ENCODE measurements around the gene ADCY7. TPM values are rescaled to one million over a fixed set of nuclear protein-coding genes. Genes with fewer than 3 reads are reported as not detected.

The ADCY7 gene
- total and polyA plus RNA-seq, 10 donors: 9.8 to 158 (median 99.2) TPM

DNA sequence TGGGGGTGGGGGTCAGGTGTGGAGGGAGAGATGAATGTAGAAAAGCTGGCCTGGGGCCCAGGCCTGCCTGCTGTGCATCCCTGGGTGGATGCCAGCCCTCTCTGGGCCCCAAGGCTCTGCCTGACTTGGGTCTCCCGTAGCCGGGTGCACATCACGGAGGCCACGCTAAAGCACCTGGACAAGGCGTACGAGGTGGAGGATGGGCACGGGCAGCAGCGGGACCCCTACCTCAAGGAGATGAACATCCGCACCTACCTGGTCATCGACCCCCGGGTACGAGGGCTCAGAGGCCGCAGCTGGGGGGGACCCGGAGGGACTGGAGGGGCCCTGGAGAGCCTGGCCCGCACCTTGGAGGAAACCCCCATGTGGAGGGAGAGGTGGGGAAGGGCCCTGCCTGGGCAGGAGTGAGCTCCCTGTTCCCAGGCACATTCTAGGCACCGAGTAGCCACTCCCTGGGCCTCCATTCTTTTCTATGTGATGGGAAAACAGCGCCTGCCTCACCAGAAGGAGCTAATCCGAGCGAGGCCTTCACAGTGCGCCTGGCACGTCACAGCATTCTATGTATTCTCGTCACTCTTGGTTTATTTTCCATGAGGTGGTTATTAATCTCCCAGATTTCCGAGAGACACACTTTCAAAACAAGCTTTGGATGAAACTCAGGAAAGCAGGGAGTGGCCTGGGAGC is 34.7 kb downstream of the ADCY7 start:
- Histone ChIP-seq H3K27me3 (replicated peaks in 1 of 7) (no peaks in the 10 kb centered on the region), H3K9me3 (no peaks in the 10 kb centered on the region), H3K27ac (no peak overlapping the region), H3K36me3 (peaks cover 0 to 100% (median 84%) of the 10 kb centered on the region in 6 donors), H3K4me3 (no peak overlapping the region), H3K4me1 (peaks cover 0 to 23% (median 9%) of the 10 kb centered on the region in 6 donors)
- 93 to 97% (median 96%) methylated on average over 23 of the region's 23 CpGs for WGBS, 5 donors
- TF ChIP-seq, protein P1, sequence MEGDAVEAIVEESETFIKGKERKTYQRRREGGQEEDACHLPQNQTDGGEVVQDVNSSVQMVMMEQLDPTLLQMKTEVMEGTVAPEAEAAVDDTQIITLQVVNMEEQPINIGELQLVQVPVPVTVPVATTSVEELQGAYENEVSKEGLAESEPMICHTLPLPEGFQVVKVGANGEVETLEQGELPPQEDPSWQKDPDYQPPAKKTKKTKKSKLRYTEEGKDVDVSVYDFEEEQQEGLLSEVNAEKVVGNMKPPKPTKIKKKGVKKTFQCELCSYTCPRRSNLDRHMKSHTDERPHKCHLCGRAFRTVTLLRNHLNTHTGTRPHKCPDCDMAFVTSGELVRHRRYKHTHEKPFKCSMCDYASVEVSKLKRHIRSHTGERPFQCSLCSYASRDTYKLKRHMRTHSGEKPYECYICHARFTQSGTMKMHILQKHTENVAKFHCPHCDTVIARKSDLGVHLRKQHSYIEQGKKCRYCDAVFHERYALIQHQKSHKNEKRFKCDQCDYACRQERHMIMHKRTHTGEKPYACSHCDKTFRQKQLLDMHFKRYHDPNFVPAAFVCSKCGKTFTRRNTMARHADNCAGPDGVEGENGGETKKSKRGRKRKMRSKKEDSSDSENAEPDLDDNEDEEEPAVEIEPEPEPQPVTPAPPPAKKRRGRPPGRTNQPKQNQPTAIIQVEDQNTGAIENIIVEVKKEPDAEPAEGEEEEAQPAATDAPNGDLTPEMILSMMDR (IDR thresholded peaks at IDR 0.05 in 8 of 11, conservative IDR thresholded peaks at IDR 0.05 in 3 of 11): no peak
- TF ChIP-seq POLR2AphosphoS5 (IDR thresholded peaks at IDR 0.05) (no peak), POLR2A (IDR thresholded peaks at IDR 0.05) (no peak)
- peak; percentile 70 for DNase-seq
- intact Hi-C loops (cut with DNase I; ENCODE audit: low total_unique reads): no loop called here

GRCh38 chr16:50301626-50302471 is 35.5 kb downstream of the ADCY7 start:
- no peak overlapping the region for H3K4me3 ChIP-seq
- peak; percentile 73 for DNase-seq
- WGBS, 5 donors: 90 to 94% (median 92%) methylated on average over 20 to 21 of the region's 21 CpGs
- H3K9me3 ChIP-seq: no peaks in the 10 kb centered on the region
- H3K27ac ChIP-seq: no peak overlapping the region
- TF ChIP-seq, protein P1 (IDR thresholded peaks at IDR 0.05 in 8 of 11, conservative IDR thresholded peaks at IDR 0.05 in 3 of 11): no peak
- peak in 1 of 3 donors; percentile 18 for TF ChIP-seq POLR2AphosphoS5 (IDR thresholded peaks at IDR 0.05)
- H3K27me3 ChIP-seq (replicated peaks in 1 of 7): no peaks in the 10 kb centered on the region
- H3K36me3 ChIP-seq: peaks cover 0 to 100% (median 85%) of the 10 kb centered on the region in 6 donors
- H3K4me1 ChIP-seq: peaks cover 0 to 28% (median 9%) of the 10 kb centered on the region in 6 donors
- intact Hi-C loops (cut with DNase I; ENCODE audit: low total_unique reads): no loop called here

GRCh38 chr16:50302472-50303005 is 36.2 kb downstream of the ADCY7 start:
- H3K4me3 ChIP-seq: no peak overlapping the region
- H3K27ac ChIP-seq: no peak overlapping the region
- intact Hi-C loops (cut with DNase I; ENCODE audit: low total_unique reads): no loop called here
- no peaks in the 10 kb centered on the region for H3K9me3 ChIP-seq
- WGBS, 5 donors: 92 to 98% (median 96%) methylated on average over 15 of the region's 15 CpGs
- no peaks in the 10 kb centered on the region for H3K27me3 ChIP-seq (replicated peaks in 1 of 7)
- DNase-seq: no peak
- peaks cover 0 to 21% (median 5%) of the 10 kb centered on the region in 6 donors for H3K4me1 ChIP-seq
- TF ChIP-seq, protein P1 (IDR thresholded peaks at IDR 0.05 in 8 of 11, conservative IDR thresholded peaks at IDR 0.05 in 3 of 11): no peak
- peaks cover 0 to 100% (median 81%) of the 10 kb centered on the region in 6 donors for H3K36me3 ChIP-seq
